Measurements from ENCODE around the gene SHBG.
"Not testable (repeated sequence)": the region's sequence is repeated elsewhere in the genome, so short reads cannot be mapped to it uniquely, and the experiment has no call there.

SHBG gene

GRCh38 chr17:7613769-7614424 lies 16.0 kb upstream of the SHBG start:
- DNase-seq = no peak

GRCh38 chr17:7614425-7615264 lies 15.3 kb upstream of the SHBG start, which contains the start of gene FXR2:
Gene FXR2 (minus strand): TSS chr17:7614897. CDS start chr17:7614532, 365 bp downstream.
- peak; percentile 97 for DNase-seq

GRCh38 chr17:7615265-7615747 lies 14.6 kb upstream of the SHBG start:
- no peak for DNase-seq

GRCh38 chr17:7618608-7619007 lies 11.3 kb upstream of the SHBG start:
- DNase-seq = no peak

- no peak for DNase-seq
These were observed 9.1 kb upstream of the SHBG start for GRCh38 chr17:7620835-7621234.

- no peak for DNase-seq
These were observed 6.3 kb upstream of the SHBG start for GRCh38 chr17:7623661-7624060.

- DNase-seq = not testable (repeated sequence)
These were observed 4.2 kb upstream of the SHBG start for GRCh38 chr17:7625749-7626148.

- DNase-seq = no peak
These were observed 3.6 kb upstream of the SHBG start for GRCh38 chr17:7626307-7626706.

GRCh38 chr17:7626956-7627249 lies 3.0 kb upstream of the SHBG start:
- no peak for DNase-seq

GRCh38 chr17:7627250-7628121 lies 2.4 kb upstream of the SHBG start, which contains the start of gene SAT2:
Gene SAT2 (minus strand): TSS chr17:7627821. CDS start chr17:7627635, 186 bp downstream.
- DNase-seq = peak; percentile 58

- no peak for DNase-seq
These were observed 1.8 kb downstream of the SHBG start for GRCh38 chr17:7631398-7632380.

GRCh38 chr17:7632492-7632894 lies 2.6 kb downstream of the SHBG start:
- no peak for DNase-seq

- DNase-seq = no peak
These were observed 3.2 kb downstream of the SHBG start for GRCh38 chr17:7633093-7633492.

GRCh38 chr17:7634384-7634783 lies 4.4 kb downstream of the SHBG start:
- no peak for DNase-seq

- DNase-seq = no peak
These were observed 6.2 kb downstream of the SHBG start for GRCh38 chr17:7636163-7636562.

- DNase-seq = no peak
These were observed 10.8 kb downstream of the SHBG start for GRCh38 chr17:7640783-7641182.

- DNase-seq = not testable (repeated sequence)
These were observed 11.7 kb downstream of the SHBG start for GRCh38 chr17:7641635-7642034.

GRCh38 chr17:7644775-7645174 lies 14.8 kb downstream of the SHBG start:
- DNase-seq = no peak

- DNase-seq = no peak
These were observed 16.5 kb downstream of the SHBG start for GRCh38 chr17:7646457-7646856.

GRCh38 chr17:7647018-7647417 lies 17.1 kb downstream of the SHBG start:
- no peak for DNase-seq

- peak; percentile 72 for DNase-seq
These were observed 20.7 kb downstream of the SHBG start, which contains the start of gene ATP1B2 for GRCh38 chr17:7650509-7651096. Gene ATP1B2 (plus strand): TSS chr17:7650926. CDS start chr17:7651519, 593 bp downstream.
